Panc1 (cell line): ENCODE data around the gene SMAD9. TPM values are rescaled to one million over a fixed set of nuclear protein-coding genes. Genes with fewer than 3 reads are reported as not detected.

Source experiments
- ATAC-seq: fragments of 200-7000 bp; cut with Tn5 transposase; 2 replicates; pipeline ENCODE4 v1.9.1; 2020; ENCODE audit warnings: mild to moderate bottlenecking, moderate library complexity
- BruUV-seq: library from RNA; stranded (reverse); fragments of 400-500 nt; replicated peaks from 2 replicates; lab custom pipeline; 2021; lab: Mats Ljungman, UMichigan
- CTCF ChIA-PET: fragments of 300-600 bp; sonication (Branson Sonifier 250); formaldehyde crosslinking; loops from one replicate; lab custom pipeline; 2022; ENCODE audit warnings: antibody characterized with exemption; lab: Charles Lee
- POLR2A ChIA-PET: fragments of 300-600 bp; sonication (Branson Sonifier 250); formaldehyde crosslinking; loops from one replicate; lab custom pipeline; 2022; ENCODE audit warnings: antibody characterized with exemption; lab: Charles Lee
- DNase-seq: peaks from one replicate; pipeline ENCODE4 v3.0.0-alpha.2; 2010; ENCODE audit warnings: low read depth, low spot score
- H3K27ac ChIP-seq: 2 replicates; pipeline ENCODE4 v1.5.1; 2011; ENCODE audit warnings: mild to moderate bottlenecking, low read length, inconsistent platforms
- H3K27me3 ChIP-seq: fragments of 200-500 bp; sonication (Bioruptor generic); 2 replicates; pipeline ENCODE4 v1.6.0; 2014; ENCODE audit warnings: low read length, inconsistent platforms; ENCODE audit not compliant: control insufficient read depth, insufficient read depth
- H3K36me3 ChIP-seq: fragments of 200-500 bp; sonication (Bioruptor generic); 2 replicates; pipeline ENCODE4 v1.5.1; 2014; ENCODE audit warnings: inconsistent platforms, mild to moderate bottlenecking, low read length, moderate library complexity; ENCODE audit not compliant: control insufficient read depth, insufficient read depth
- H3K4me1 ChIP-seq: 2 replicates; pipeline ENCODE4 v1.5.1; 2011; ENCODE audit warnings: inconsistent platforms, mild to moderate bottlenecking, low read length, moderate library complexity; ENCODE audit not compliant: control insufficient read depth, insufficient read depth
- H3K4me3 ChIP-seq, 2 experiments: 2 replicates each; pipeline ENCODE4 v1.5.1; 2011 to 2012; ENCODE audit warnings: low read depth in 2 of 2, low read length in 2 of 2, mild to moderate bottlenecking in 2 of 2, inconsistent platforms in 1 of 2, moderate library complexity in 1 of 2
- H3K9me3 ChIP-seq: fragments of 200-500 bp; sonication (Bioruptor generic); 2 replicates; pipeline ENCODE4 v1.5.1; 2014; ENCODE audit warnings: low read depth, mild to moderate bottlenecking, inconsistent platforms, low read length, moderate library complexity; ENCODE audit not compliant: control insufficient read depth, insufficient read depth
- POLR2AphosphoS5 ChIP-seq: IDR thresholded peaks from 2 replicates; pipeline ENCODE4 v1.6.1; 2012; ENCODE audit warnings: mild to moderate bottlenecking, low read depth, low read length, moderate library complexity
- SIN3A ChIP-seq: IDR thresholded peaks from 2 replicates; pipeline ENCODE4 v1.6.1; 2012; ENCODE audit warnings: low read depth, mild to moderate bottlenecking, low read length, moderate library complexity, borderline replicate concordance; ENCODE audit not compliant: insufficient read depth
- TCF7L2 ChIP-seq: IDR thresholded peaks from 2 replicates; pipeline ENCODE4 v1.6.1; 2011; ENCODE audit warnings: mild to moderate bottlenecking, low read depth, low read length, inconsistent platforms
- in situ Hi-C: cut with HindIII; loops from 2 replicates; pipeline ENCODE4 v1.10.0; 2016; ENCODE audit warnings: low sequenced_read_pairs, low pct_unique_long_range_greater_than_20kb
- intact Hi-C: fragments of 100-400 bp; cut with micrococcal nuclease; formaldehyde crosslinking; loops from one replicate; pipeline ENCODE4 v1.10.0; 2022; ENCODE audit not compliant: unreplicated experiment
- total RNA-seq: library from RNA; stranded (reverse); gene quantifications from one replicate; pipeline ENCODE4 v1.2.1, GENCODE V29; 2021; ENCODE audit not compliant: unreplicated experiment
- TF ChIP-seq, protein P1 (sequence below), 2 experiments: IDR thresholded peaks; 2 replicates each; pipeline ENCODE4 v1.6.1; 2011 to 2012; ENCODE audit warnings: low read depth in 2 of 2, control low read depth in 1 of 2, low read length in 1 of 2, mild to moderate bottlenecking in 1 of 2, moderate library complexity in 1 of 2; ENCODE audit not compliant: insufficient read depth in 1 of 2
- TF ChIP-seq, protein P2 (sequence below): fragments of 450-650 bp; IDR thresholded peaks from 2 replicates; pipeline ENCODE4 v1.5.1; 2017; ENCODE audit warnings: mild to moderate bottlenecking

The SMAD9 gene
- total RNA-seq, 1 experiment from 2014 or later, result 2.4 TPM

DNA sequence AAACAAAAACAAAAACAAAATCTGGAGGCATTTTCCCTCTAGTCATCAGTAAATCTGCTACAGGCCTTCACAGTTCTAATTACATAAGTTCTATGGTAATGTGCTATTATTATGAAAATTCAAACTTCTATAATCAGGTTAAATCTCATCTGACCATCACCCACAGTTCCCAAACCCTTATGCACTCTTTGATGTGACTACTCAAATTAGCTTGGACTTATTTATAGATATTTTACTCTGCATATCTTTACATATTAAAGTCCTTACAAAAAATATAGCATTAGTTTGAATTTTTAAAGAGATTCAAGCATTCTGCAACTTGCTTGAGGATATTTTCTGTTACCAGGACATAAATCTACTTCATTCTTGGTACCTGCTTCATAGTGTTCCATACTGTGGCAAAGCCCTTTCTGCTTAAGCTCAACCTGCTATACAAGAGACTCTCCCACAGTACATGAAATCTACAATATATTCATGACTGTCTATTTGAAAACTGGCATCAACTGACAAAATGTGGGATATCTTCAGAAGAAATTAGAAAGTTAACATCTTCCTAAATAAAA lies 22.9 kb downstream of the SMAD9 start:
- Histone ChIP-seq H3K9me3 (no peaks in the 10 kb centered on the region), H3K4me1 (no peaks in the 10 kb centered on the region), H3K27ac (no peak overlapping the region), H3K36me3 (no peaks in the 10 kb centered on the region), H3K4me3 (no peak overlapping the region), H3K27me3 (no peaks in the 10 kb centered on the region)
- no peak for DNase-seq
- ChIA-PET CTCF (no interaction called here), POLR2A (interaction anchor here (0.6 kb wide), 1 partner anchor 17 kb away, joined by 7 read pairs; no protein-coding TSS in a partner anchor)
- in situ Hi-C loops, result no loop called here
- BruUV-seq, result no TSS peak
- intact Hi-C loops, result no loop called here
- TF ChIP-seq, protein P1, sequence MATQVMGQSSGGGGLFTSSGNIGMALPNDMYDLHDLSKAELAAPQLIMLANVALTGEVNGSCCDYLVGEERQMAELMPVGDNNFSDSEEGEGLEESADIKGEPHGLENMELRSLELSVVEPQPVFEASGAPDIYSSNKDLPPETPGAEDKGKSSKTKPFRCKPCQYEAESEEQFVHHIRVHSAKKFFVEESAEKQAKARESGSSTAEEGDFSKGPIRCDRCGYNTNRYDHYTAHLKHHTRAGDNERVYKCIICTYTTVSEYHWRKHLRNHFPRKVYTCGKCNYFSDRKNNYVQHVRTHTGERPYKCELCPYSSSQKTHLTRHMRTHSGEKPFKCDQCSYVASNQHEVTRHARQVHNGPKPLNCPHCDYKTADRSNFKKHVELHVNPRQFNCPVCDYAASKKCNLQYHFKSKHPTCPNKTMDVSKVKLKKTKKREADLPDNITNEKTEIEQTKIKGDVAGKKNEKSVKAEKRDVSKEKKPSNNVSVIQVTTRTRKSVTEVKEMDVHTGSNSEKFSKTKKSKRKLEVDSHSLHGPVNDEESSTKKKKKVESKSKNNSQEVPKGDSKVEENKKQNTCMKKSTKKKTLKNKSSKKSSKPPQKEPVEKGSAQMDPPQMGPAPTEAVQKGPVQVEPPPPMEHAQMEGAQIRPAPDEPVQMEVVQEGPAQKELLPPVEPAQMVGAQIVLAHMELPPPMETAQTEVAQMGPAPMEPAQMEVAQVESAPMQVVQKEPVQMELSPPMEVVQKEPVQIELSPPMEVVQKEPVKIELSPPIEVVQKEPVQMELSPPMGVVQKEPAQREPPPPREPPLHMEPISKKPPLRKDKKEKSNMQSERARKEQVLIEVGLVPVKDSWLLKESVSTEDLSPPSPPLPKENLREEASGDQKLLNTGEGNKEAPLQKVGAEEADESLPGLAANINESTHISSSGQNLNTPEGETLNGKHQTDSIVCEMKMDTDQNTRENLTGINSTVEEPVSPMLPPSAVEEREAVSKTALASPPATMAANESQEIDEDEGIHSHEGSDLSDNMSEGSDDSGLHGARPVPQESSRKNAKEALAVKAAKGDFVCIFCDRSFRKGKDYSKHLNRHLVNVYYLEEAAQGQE (IDR thresholded peaks at IDR 0.05; ENCODE audit: insufficient read depth in 1 of 2, low read depth in 2 of 2, low read length in 1 of 2), result no peak
- TF ChIP-seq POLR2AphosphoS5, result no peak
- TF ChIP-seq, protein P2, sequence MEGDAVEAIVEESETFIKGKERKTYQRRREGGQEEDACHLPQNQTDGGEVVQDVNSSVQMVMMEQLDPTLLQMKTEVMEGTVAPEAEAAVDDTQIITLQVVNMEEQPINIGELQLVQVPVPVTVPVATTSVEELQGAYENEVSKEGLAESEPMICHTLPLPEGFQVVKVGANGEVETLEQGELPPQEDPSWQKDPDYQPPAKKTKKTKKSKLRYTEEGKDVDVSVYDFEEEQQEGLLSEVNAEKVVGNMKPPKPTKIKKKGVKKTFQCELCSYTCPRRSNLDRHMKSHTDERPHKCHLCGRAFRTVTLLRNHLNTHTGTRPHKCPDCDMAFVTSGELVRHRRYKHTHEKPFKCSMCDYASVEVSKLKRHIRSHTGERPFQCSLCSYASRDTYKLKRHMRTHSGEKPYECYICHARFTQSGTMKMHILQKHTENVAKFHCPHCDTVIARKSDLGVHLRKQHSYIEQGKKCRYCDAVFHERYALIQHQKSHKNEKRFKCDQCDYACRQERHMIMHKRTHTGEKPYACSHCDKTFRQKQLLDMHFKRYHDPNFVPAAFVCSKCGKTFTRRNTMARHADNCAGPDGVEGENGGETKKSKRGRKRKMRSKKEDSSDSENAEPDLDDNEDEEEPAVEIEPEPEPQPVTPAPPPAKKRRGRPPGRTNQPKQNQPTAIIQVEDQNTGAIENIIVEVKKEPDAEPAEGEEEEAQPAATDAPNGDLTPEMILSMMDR, result no peak
- TF ChIP-seq TCF7L2, result no peak
- no peak for TF ChIP-seq SIN3A
- no peak for ATAC-seq

- ATAC-seq (no peak), DNase-seq (no peak)
- H3K4me1 ChIP-seq, result no peaks in the 10 kb centered on the region
- POLR2A ChIA-PET, result no interaction called here
- BruUV-seq, result no TSS peak
- no peak overlapping the region for H3K4me3 ChIP-seq
- TF ChIP-seq TCF7L2 (no peak), SIN3A (no peak)
- TF ChIP-seq, protein P2, result no peak
- TF ChIP-seq, protein P1 (IDR thresholded peaks at IDR 0.05; ENCODE audit: insufficient read depth in 1 of 2, low read depth in 2 of 2, low read length in 1 of 2), result no peak
- H3K27ac ChIP-seq, result no peak overlapping the region
- H3K27me3 ChIP-seq, result no peaks in the 10 kb centered on the region
- in situ Hi-C loops, result no loop called here
- no peaks in the 10 kb centered on the region for H3K36me3 ChIP-seq
- CTCF ChIA-PET, result no interaction called here
- intact Hi-C loops, result no loop called here
- H3K9me3 ChIP-seq, result no peaks in the 10 kb centered on the region
Observed at GRCh38 chr13:36891752-36892151, 28.3 kb downstream of the SMAD9 start.
